ENCODE results near the gene TMA7. TPM values are rescaled to one million over a fixed set of nuclear protein-coding genes. Genes with fewer than 3 reads are reported as not detected.
"Not testable (repeated sequence)": the region's sequence is repeated elsewhere in the genome, so short reads cannot be mapped to it uniquely, and the experiment has no call there.

Gene TMA7
- total RNA-seq, 2 donors from 2014 or later = 194 to 286 TPM

- Histone ChIP-seq H3K9me3 (no peaks in the 10 kb centered on the region), H3K4me3 (no peak overlapping the region), H3K27me3 (no peaks in the 10 kb centered on the region), H3K4me1 (peaks cover 0 to 77% of the 10 kb centered on the region in 2 donors), H3K36me3 (peaks cover 24% of the 10 kb centered on the region), H3K27ac (peak overlapping the region in 1 of 2 donors; percentile 98)
- TF ChIP-seq, protein P1, sequence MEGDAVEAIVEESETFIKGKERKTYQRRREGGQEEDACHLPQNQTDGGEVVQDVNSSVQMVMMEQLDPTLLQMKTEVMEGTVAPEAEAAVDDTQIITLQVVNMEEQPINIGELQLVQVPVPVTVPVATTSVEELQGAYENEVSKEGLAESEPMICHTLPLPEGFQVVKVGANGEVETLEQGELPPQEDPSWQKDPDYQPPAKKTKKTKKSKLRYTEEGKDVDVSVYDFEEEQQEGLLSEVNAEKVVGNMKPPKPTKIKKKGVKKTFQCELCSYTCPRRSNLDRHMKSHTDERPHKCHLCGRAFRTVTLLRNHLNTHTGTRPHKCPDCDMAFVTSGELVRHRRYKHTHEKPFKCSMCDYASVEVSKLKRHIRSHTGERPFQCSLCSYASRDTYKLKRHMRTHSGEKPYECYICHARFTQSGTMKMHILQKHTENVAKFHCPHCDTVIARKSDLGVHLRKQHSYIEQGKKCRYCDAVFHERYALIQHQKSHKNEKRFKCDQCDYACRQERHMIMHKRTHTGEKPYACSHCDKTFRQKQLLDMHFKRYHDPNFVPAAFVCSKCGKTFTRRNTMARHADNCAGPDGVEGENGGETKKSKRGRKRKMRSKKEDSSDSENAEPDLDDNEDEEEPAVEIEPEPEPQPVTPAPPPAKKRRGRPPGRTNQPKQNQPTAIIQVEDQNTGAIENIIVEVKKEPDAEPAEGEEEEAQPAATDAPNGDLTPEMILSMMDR (IDR thresholded peaks at IDR 0.05) = no peak
- DNase-seq (ENCODE audit: low spot score) = no peak
Observed at GRCh38 chr3:48470286-48470685, 30.2 kb downstream of the TMA7 start.

DNA sequence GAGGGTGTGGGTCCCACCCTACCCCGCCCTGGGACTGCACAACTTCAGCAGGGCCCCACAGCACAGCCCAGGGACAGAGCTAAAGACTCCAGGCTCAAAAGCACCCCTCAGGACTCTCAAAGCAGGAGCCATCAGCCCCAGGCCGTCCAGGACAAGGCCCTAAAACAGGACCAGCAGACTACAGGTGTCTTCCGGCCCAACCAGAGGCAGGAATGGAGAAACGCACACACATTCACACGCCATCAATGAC, 32.5 kb downstream of the TMA7 start:
- peaks cover 0 to 55% of the 10 kb centered on the region in 2 donors for H3K4me1 ChIP-seq
- H3K36me3 ChIP-seq = peaks cover 19% of the 10 kb centered on the region
- H3K27ac ChIP-seq = peak overlapping the region; percentile 96 to 99
- TF ChIP-seq, protein P1 (IDR thresholded peaks at IDR 0.05) = no peak
- H3K9me3 ChIP-seq = no peaks in the 10 kb centered on the region
- H3K4me3 ChIP-seq = peak overlapping the region; percentile 69 to 74
- H3K27me3 ChIP-seq = no peaks in the 10 kb centered on the region
- no peak for DNase-seq (ENCODE audit: low spot score)

GRCh38 chr3:48472923-48473616, 33.0 kb downstream of the TMA7 start:
- Histone ChIP-seq H3K4me3 (peak overlapping the region; percentile 69 to 74), H3K36me3 (peaks cover 14% of the 10 kb centered on the region), H3K27me3 (no peaks in the 10 kb centered on the region), H3K27ac (peak overlapping the region; percentile 96 to 99), H3K4me1 (peaks cover 0 to 54% of the 10 kb centered on the region in 2 donors), H3K9me3 (no peaks in the 10 kb centered on the region)
- DNase-seq (ENCODE audit: low spot score) = peak; percentile 95
- TF ChIP-seq, protein P1 (IDR thresholded peaks at IDR 0.05) = peak; percentile 19 to 60

GRCh38 chr3:48473617-48473952, 33.5 kb downstream of the TMA7 start:
- DNase-seq (ENCODE audit: low spot score) = no peak
- Histone ChIP-seq H3K27me3 (no peaks in the 10 kb centered on the region), H3K27ac (peak overlapping the region; percentile 96 to 99), H3K4me3 (peak overlapping the region in 1 of 2 donors; percentile 69), H3K36me3 (peaks cover 9% of the 10 kb centered on the region), H3K9me3 (no peaks in the 10 kb centered on the region), H3K4me1 (peaks cover 0 to 52% of the 10 kb centered on the region in 2 donors)
- TF ChIP-seq, protein P1 (IDR thresholded peaks at IDR 0.05) = no peak

DNA sequence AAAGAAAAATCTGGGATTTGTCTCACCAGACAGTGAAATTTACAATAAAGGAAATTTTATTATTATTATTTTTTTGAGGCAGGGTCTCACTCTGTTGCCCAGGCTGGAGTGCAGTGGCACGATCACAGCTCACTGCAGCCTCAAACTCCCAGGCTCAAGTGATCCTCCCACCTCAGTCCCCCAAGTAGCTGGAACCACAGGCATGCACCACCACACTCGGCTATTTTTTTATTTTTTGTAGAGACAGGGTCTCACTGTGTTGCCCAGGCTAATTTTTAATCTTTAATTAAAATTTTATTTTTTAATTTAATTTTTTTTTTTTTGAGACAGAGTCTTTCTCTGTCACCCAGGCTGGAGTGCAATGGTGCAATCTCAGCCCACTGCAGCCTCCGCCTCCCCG, 34.0 kb downstream of the TMA7 start:
- H3K27ac ChIP-seq; DNase-seq (ENCODE audit: low spot score); H3K27me3 ChIP-seq; H3K9me3 ChIP-seq; H3K36me3 ChIP-seq; H3K4me3 ChIP-seq: not testable (repeated sequence)
- peaks cover 0 to 48% of the 10 kb centered on the region in 2 donors for H3K4me1 ChIP-seq

DNA sequence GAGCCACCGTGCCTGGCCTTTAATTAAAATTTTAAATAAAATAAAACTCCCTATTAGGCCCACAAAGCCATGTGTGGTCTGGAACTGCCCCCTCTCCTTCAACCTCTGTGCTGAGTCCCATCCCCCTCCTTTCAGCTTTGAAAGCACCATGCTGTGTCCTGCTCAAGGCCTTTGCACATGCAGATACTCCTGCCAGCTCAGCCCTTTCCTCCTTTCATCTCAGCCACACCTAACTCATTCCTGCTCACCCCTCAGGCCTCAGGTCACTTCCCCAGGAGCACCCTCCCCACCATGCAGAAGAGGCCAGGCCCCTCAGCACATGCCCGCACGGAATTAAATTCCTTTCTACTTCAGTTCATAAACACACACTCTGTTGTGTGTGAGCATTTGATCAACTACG, 34.6 kb downstream of the TMA7 start:
- Histone ChIP-seq H3K36me3 (no peaks in the 10 kb centered on the region), H3K4me3 (no peak overlapping the region), H3K27me3 (no peaks in the 10 kb centered on the region), H3K9me3 (no peaks in the 10 kb centered on the region), H3K4me1 (peaks cover 0 to 42% of the 10 kb centered on the region in 2 donors), H3K27ac (no peak overlapping the region)
- TF ChIP-seq, protein P1 (IDR thresholded peaks at IDR 0.05) = no peak
- no peak for DNase-seq (ENCODE audit: low spot score)
